Testis (tissue), 3 donors: ENCODE measurements around the gene LANCL2. TPM values are rescaled to one million over a fixed set of nuclear protein-coding genes. Genes with fewer than 3 reads are reported as not detected.
"Not testable (repeated sequence)": the region's sequence is repeated elsewhere in the genome, so short reads cannot be mapped to it uniquely, and the experiment has no call there.

Experiments used
- DNase-seq: peaks from one replicate; pipeline ENCODE4 v3.0.0-alpha.2; 2019
- H3K27ac ChIP-seq, 2 donors: fragments of 200-600 bp; sonication (generic); one replicate each; pipeline ENCODE4 v1.5.1; 2019
- H3K27me3 ChIP-seq: fragments of 200-600 bp; sonication (generic); one replicate; pipeline ENCODE4 v1.5.1; 2019
- H3K36me3 ChIP-seq: fragments of 200-600 bp; sonication (generic); one replicate; pipeline ENCODE4 v1.5.1; 2017; ENCODE audit warnings: low read depth; ENCODE audit errors: missing control alignments
- H3K4me1 ChIP-seq: fragments of 200-600 bp; sonication (generic); one replicate; pipeline ENCODE4 v1.5.1; 2019
- H3K4me3 ChIP-seq, 2 donors: fragments of 200-600 bp; sonication (generic); one replicate each; pipeline ENCODE4 v1.5.1; 2017 to 2019
- H3K9me3 ChIP-seq: fragments of 200-600 bp; sonication (generic); one replicate; pipeline ENCODE4 v1.5.1; 2017
- POLR2A ChIP-seq: fragments of 450-650 bp; IDR thresholded peaks from one replicate; pipeline ENCODE4 v1.6.1; 2017; ENCODE audit warnings: antibody characterized with exemption, mild to moderate bottlenecking, moderate library complexity
- WGBS, 2 donors: methylation state at CpG; one replicate each; pipeline ENCODE4 v1.1.5; 2018; 5-methylcytosine and 5-hydroxymethylcytosine counted together
- intact Hi-C: fragments of 100-400 bp; cut with DNase I; formaldehyde crosslinking; loops from one replicate; pipeline ENCODE4 v1.15.1; 2023; ENCODE audit warnings: low total_unique reads
- polyA plus RNA-seq: library from polyadenylated mRNA; stranded (reverse); fragments of 350-450 nt; fragmentation: Illumina TruSeq; extraction: RNeasy Lipid Tissue Mini Kit (QIAGEN cat#74804); gene quantifications from one replicate; pipeline ENCODE4 v1.2.3, GENCODE V29; 2014; ENCODE audit warnings: low read depth, low replicate concordance; ENCODE audit not compliant: insufficient read depth
- total RNA-seq, 2 donors: library from RNA; depleted of rRNA; stranded (reverse); fragments of >200 nt; gene quantifications; one replicate each; pipeline ENCODE4 v1.2.3, GENCODE V29; 2016
- TF ChIP-seq, protein P1 (sequence below), 3 experiments: fragments of 450-650 bp in 2 of 3; fragments of 200-600 bp in 1 of 3; sonication (generic) in 1 of 3; IDR thresholded peaks; one replicate each; pipeline ENCODE4 v1.5.1; 2016 to 2019; ENCODE audit warnings: antibody characterized with exemption in 3 of 3, mild to moderate bottlenecking in 2 of 3, moderate library complexity in 1 of 3

Gene LANCL2
- total and polyA plus RNA-seq, 3 donors from 2014 or later: 49.0 to 59.7 (median 50.5) TPM

GRCh38 chr7:55415173-55415778, 50.1 kb downstream of the LANCL2 start:
- H3K9me3 ChIP-seq: no peaks in the 10 kb centered on the region
- WGBS, 2 donors: 44 to 49% methylated on average over 6 of the region's 6 CpGs
- H3K4me3 ChIP-seq: no peak overlapping the region
- H3K4me1 ChIP-seq: no peaks in the 10 kb centered on the region
- no peaks in the 10 kb centered on the region for H3K36me3 ChIP-seq
- H3K27ac ChIP-seq: no peak overlapping the region
- no peak for TF ChIP-seq POLR2A
- TF ChIP-seq, protein P1, sequence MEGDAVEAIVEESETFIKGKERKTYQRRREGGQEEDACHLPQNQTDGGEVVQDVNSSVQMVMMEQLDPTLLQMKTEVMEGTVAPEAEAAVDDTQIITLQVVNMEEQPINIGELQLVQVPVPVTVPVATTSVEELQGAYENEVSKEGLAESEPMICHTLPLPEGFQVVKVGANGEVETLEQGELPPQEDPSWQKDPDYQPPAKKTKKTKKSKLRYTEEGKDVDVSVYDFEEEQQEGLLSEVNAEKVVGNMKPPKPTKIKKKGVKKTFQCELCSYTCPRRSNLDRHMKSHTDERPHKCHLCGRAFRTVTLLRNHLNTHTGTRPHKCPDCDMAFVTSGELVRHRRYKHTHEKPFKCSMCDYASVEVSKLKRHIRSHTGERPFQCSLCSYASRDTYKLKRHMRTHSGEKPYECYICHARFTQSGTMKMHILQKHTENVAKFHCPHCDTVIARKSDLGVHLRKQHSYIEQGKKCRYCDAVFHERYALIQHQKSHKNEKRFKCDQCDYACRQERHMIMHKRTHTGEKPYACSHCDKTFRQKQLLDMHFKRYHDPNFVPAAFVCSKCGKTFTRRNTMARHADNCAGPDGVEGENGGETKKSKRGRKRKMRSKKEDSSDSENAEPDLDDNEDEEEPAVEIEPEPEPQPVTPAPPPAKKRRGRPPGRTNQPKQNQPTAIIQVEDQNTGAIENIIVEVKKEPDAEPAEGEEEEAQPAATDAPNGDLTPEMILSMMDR (IDR thresholded peaks at IDR 0.05): peak; percentile 85 to 91 (median 86)
- no peaks in the 10 kb centered on the region for H3K27me3 ChIP-seq
- peak; percentile 91 for DNase-seq
- intact Hi-C loops: no loop called here

- DNase-seq, H3K27me3 ChIP-seq, H3K27ac ChIP-seq, H3K9me3 ChIP-seq, H3K36me3 ChIP-seq, intact Hi-C loops, H3K4me1 ChIP-seq, H3K4me3 ChIP-seq: not testable (repeated sequence)
- WGBS, 2 donors: 94% methylated on average over 4 of the region's 4 CpGs
Observed at GRCh38 chr7:55417456-55417855, 52.3 kb downstream of the LANCL2 start.

DNA sequence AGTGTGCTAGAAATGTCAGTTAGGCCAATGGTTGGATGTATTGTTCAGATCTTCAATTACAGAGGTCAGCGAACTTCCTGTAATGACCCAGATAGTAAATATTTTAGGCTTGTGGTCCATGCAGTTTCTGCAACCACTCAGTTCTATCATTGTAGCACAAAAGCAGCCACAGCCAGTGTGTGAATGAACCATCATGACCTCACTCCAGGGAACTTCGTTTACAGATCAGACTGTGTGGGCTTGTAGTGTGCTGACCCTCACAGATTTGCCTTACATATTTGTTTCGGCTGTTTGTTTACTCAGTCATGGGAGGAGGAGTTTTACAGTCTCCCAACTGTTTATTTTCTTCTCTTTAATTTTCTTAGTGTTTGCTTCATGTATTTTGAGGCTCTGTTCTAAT, 55.4 kb downstream of the LANCL2 start:
- Histone ChIP-seq H3K27me3 (no peaks in the 10 kb centered on the region), H3K36me3 (no peaks in the 10 kb centered on the region), H3K27ac (no peak overlapping the region), H3K4me1 (no peaks in the 10 kb centered on the region), H3K4me3 (no peak overlapping the region), H3K9me3 (no peaks in the 10 kb centered on the region)
- intact Hi-C loops: no loop called here
- 47 to 59% methylated on average over 3 of the region's 3 CpGs for WGBS, 2 donors
- no peak for DNase-seq
- TF ChIP-seq POLR2A: no peak
- TF ChIP-seq, protein P1 (IDR thresholded peaks at IDR 0.05): no peak

GRCh38 chr7:55423277-55423711, 58.2 kb downstream of the LANCL2 start:
- intact Hi-C loops: no loop called here
- WGBS, 2 donors: 57 to 75% methylated on average over 3 to 5 of the region's 5 CpGs
- DNase-seq: no peak

GRCh38 chr7:55423891-55424290, 58.8 kb downstream of the LANCL2 start:
- H3K36me3 ChIP-seq: no peaks in the 10 kb centered on the region
- H3K27ac ChIP-seq: no peak overlapping the region
- DNase-seq: no peak
- intact Hi-C loops: no loop called here
- WGBS, 2 donors: 77 to 85% methylated on average over 5 of the region's 5 CpGs
- H3K9me3 ChIP-seq: no peaks in the 10 kb centered on the region
- TF ChIP-seq, protein P1 (IDR thresholded peaks at IDR 0.05): no peak
- TF ChIP-seq POLR2A: no peak
- H3K27me3 ChIP-seq: no peaks in the 10 kb centered on the region
- no peak overlapping the region for H3K4me3 ChIP-seq
- no peaks in the 10 kb centered on the region for H3K4me1 ChIP-seq

More at GRCh38 chr7:55423277-55423711, 58.2 kb downstream of the LANCL2 start:
- Histone ChIP-seq H3K4me3 (no peak overlapping the region), H3K27ac (no peak overlapping the region), H3K9me3 (no peaks in the 10 kb centered on the region), H3K27me3 (no peaks in the 10 kb centered on the region), H3K36me3 (no peaks in the 10 kb centered on the region), H3K4me1 (no peaks in the 10 kb centered on the region)
- TF ChIP-seq, protein P1 (IDR thresholded peaks at IDR 0.05): no peak
- TF ChIP-seq POLR2A: no peak
